NOMO-1 treated with dmso at 0.1 percent for 144 hours (cell line): ENCODE results near the gene C1QC.

Source experiments
- DNase-seq: peaks from one replicate; lab custom pipeline; 2025; ENCODE audit not compliant: unreplicated experiment; lab: John Stamatoyannopoulos, UW

C1QC gene

GRCh38 chr1:22643381-22643780 lies at the start of gene C1QC:
Gene C1QC (plus strand): TSS chr1:22643633. CDS start chr1:22644024, 391 bp downstream.
- DNase-seq = no peak

- DNase-seq = no peak
These were observed 49.0 kb upstream of the C1QC start for GRCh38 chr1:22594396-22594795.

- no peak for DNase-seq
These were observed 48.3 kb upstream of the C1QC start for GRCh38 chr1:22595108-22595507.

GRCh38 chr1:22597301-22597965 lies 46.0 kb upstream of the C1QC start:
- no peak for DNase-seq

GRCh38 chr1:22597996-22598395 lies 45.4 kb upstream of the C1QC start:
- no peak for DNase-seq

- DNase-seq = no peak
These were observed 44.7 kb upstream of the C1QC start for GRCh38 chr1:22598736-22599135.

- DNase-seq = no peak
These were observed 43.2 kb upstream of the C1QC start for GRCh38 chr1:22600071-22600816.

GRCh38 chr1:22600817-22601605 lies 42.4 kb upstream of the C1QC start:
- no peak for DNase-seq

GRCh38 chr1:22601610-22602009 lies 41.8 kb upstream of the C1QC start:
- no peak for DNase-seq

- no peak for DNase-seq
These were observed 41.2 kb upstream of the C1QC start for GRCh38 chr1:22602060-22602740.

GRCh38 chr1:22606161-22606560 lies 37.3 kb upstream of the C1QC start:
- DNase-seq = no peak

- no peak for DNase-seq
These were observed 36.3 kb upstream of the C1QC start for GRCh38 chr1:22607154-22607553.

GRCh38 chr1:22608361-22608760 lies 35.1 kb upstream of the C1QC start:
- no peak for DNase-seq

- no peak for DNase-seq
These were observed 34.1 kb upstream of the C1QC start for GRCh38 chr1:22609291-22609690.

GRCh38 chr1:22611530-22611947 lies 31.9 kb upstream of the C1QC start:
- no peak for DNase-seq

GRCh38 chr1:22612671-22613571 lies 30.5 kb upstream of the C1QC start:
- no peak for DNase-seq

GRCh38 chr1:22613572-22613918 lies 29.9 kb upstream of the C1QC start:
- no peak for DNase-seq

GRCh38 chr1:22613951-22614350 lies 29.5 kb upstream of the C1QC start:
- DNase-seq = no peak

GRCh38 chr1:22615886-22616285 lies 27.5 kb upstream of the C1QC start:
- DNase-seq = no peak

GRCh38 chr1:22616571-22616970 lies 26.9 kb upstream of the C1QC start:
- no peak for DNase-seq
